Gastrocnemius medialis (tissue), 4 donors: Measurements from ENCODE around the gene GREB1L.

ENCODE experiments used
- CTCF ChIP-seq, 5 experiments: fragments of 450-650 bp in 3 of 5; fragments of 200-600 bp in 2 of 5; sonication (generic) in 2 of 5; IDR thresholded peaks in 4 of 5; conservative IDR thresholded peaks in 1 of 5; 1 replicate in 4 of 5; 2 replicates in 1 of 5; pipeline ENCODE4 v1.5.1; 2016 to 2019; ENCODE audit warnings: antibody characterized with exemption in 5 of 5, mild to moderate bottlenecking in 3 of 5, moderate library complexity in 3 of 5
- POLR2A ChIP-seq, 2 donors: fragments of 450-650 bp; IDR thresholded peaks; one replicate each; pipeline ENCODE4 v1.6.1; 2017; ENCODE audit warnings: antibody characterized with exemption in 2 of 2, mild to moderate bottlenecking in 2 of 2, moderate library complexity in 2 of 2

GRCh38 chr18:21457179-21457535, 215.1 kb downstream of the GREB1L start:
- TF ChIP-seq CTCF (IDR thresholded peaks at IDR 0.05 in 4 of 5, conservative IDR thresholded peaks at IDR 0.05 in 1 of 5) (no peak), POLR2A (IDR thresholded peaks at IDR 0.05) (no peak)
